HEK293 (cell line): Measurements from ENCODE around the gene LRP5.

ENCODE experiments used
- ZNF239 ChIP-seq: fragments of 450-650 bp; formaldehyde crosslinking; IDR thresholded peaks from 2 replicates; pipeline ENCODE4 v1.5.1; 2016; ENCODE audit warnings: missing biosample characterization, missing genetic modification characterization
- ZNF561 ChIP-seq: fragments of 450-650 bp; IDR thresholded peaks from 2 replicates; pipeline ENCODE4 v1.5.1; 2018; ENCODE audit warnings: missing biosample characterization, missing genetic modification characterization, borderline replicate concordance
- ZNF660 ChIP-seq: fragments of 450-650 bp; IDR thresholded peaks from 2 replicates; pipeline ENCODE4 v1.5.1; 2018; ENCODE audit warnings: missing biosample characterization, mild to moderate bottlenecking, missing genetic modification characterization
- TF ChIP-seq, protein P1 (sequence below): fragments of 450-650 bp; formaldehyde crosslinking; IDR thresholded peaks from 2 replicates; pipeline ENCODE4 v1.5.1; 2016; ENCODE audit warnings: missing biosample characterization, missing genetic modification characterization
- TF ChIP-seq, protein P2 (sequence below): fragments of 450-650 bp; formaldehyde crosslinking; IDR thresholded peaks from 2 replicates; pipeline ENCODE4 v1.5.1; 2016; ENCODE audit warnings: missing biosample characterization, missing genetic modification characterization, low read depth

DNA sequence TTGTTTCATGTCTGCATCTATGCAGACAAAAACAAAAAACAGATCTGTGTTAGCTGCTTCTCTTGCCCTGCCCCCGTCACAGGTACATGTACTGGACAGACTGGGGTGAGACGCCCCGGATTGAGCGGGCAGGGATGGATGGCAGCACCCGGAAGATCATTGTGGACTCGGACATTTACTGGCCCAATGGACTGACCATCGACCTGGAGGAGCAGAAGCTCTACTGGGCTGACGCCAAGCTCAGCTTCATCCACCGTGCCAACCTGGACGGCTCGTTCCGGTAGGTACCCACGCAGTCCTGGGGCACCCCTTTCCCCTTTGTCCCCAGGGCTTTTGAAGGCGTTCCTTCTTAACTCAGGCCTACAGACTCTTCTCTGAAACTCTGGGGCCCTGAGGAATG lies 45.2 kb downstream of the LRP5 start:
- TF ChIP-seq ZNF239 (no peak), ZNF561 (no peak), ZNF660 (tag by site-specific recombination) (no peak)
- TF ChIP-seq, protein P1, sequence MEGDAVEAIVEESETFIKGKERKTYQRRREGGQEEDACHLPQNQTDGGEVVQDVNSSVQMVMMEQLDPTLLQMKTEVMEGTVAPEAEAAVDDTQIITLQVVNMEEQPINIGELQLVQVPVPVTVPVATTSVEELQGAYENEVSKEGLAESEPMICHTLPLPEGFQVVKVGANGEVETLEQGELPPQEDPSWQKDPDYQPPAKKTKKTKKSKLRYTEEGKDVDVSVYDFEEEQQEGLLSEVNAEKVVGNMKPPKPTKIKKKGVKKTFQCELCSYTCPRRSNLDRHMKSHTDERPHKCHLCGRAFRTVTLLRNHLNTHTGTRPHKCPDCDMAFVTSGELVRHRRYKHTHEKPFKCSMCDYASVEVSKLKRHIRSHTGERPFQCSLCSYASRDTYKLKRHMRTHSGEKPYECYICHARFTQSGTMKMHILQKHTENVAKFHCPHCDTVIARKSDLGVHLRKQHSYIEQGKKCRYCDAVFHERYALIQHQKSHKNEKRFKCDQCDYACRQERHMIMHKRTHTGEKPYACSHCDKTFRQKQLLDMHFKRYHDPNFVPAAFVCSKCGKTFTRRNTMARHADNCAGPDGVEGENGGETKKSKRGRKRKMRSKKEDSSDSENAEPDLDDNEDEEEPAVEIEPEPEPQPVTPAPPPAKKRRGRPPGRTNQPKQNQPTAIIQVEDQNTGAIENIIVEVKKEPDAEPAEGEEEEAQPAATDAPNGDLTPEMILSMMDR (tag by site-specific recombination), result no peak
- TF ChIP-seq, protein P2, sequence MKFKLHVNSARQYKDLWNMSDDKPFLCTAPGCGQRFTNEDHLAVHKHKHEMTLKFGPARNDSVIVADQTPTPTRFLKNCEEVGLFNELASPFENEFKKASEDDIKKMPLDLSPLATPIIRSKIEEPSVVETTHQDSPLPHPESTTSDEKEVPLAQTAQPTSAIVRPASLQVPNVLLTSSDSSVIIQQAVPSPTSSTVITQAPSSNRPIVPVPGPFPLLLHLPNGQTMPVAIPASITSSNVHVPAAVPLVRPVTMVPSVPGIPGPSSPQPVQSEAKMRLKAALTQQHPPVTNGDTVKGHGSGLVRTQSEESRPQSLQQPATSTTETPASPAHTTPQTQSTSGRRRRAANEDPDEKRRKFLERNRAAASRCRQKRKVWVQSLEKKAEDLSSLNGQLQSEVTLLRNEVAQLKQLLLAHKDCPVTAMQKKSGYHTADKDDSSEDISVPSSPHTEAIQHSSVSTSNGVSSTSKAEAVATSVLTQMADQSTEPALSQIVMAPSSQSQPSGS, result no peak
